Immature natural killer cell (primary cell): ENCODE results near the gene CDH13. TPM values are rescaled to one million over a fixed set of nuclear protein-coding genes. Genes with fewer than 3 reads are reported as not detected.

Experiments used
- DNase-seq, 3 donors: peaks; one replicate each; pipeline ENCODE4 v3.0.0; 2022; ENCODE audit warnings: mixed read lengths in 1 of 3
- H3K27ac Mint-ChIP-seq, 6 donors: one replicate each; pipeline ENCODE4 v1.8.0; 2020; ENCODE audit warnings: mixed read lengths in 6 of 6, mild to moderate bottlenecking in 5 of 6, inconsistent platforms in 4 of 6, moderate library complexity in 3 of 6
- H3K27me3 Mint-ChIP-seq, 3 donors: one replicate each; pipeline ENCODE4 v1.8.0; 2020 to 2021; ENCODE audit warnings: low read depth in 3 of 3, mild to moderate bottlenecking in 3 of 3, mixed read lengths in 3 of 3, moderate library complexity in 3 of 3, inconsistent platforms in 1 of 3
- H3K36me3 Mint-ChIP-seq, 3 donors: one replicate each; pipeline ENCODE4 v1.8.0; 2020; ENCODE audit warnings: mixed read lengths in 3 of 3, inconsistent platforms in 2 of 3, mild to moderate bottlenecking in 2 of 3
- H3K4me1 Mint-ChIP-seq, 2 donors: one replicate each; pipeline ENCODE4 v1.8.0; 2020; ENCODE audit warnings: inconsistent platforms in 2 of 2, mild to moderate bottlenecking in 2 of 2, mixed read lengths in 2 of 2, moderate library complexity in 1 of 2
- H3K4me3 Mint-ChIP-seq, 5 donors: one replicate each; pipeline ENCODE4 v1.8.0; 2020; ENCODE audit warnings: mild to moderate bottlenecking in 5 of 5, mixed read lengths in 5 of 5, inconsistent platforms in 3 of 5, moderate library complexity in 3 of 5
- H3K9me3 Mint-ChIP-seq, 6 donors: one replicate each; pipeline ENCODE4 v1.8.0; 2020; ENCODE audit warnings: mild to moderate bottlenecking in 6 of 6, mixed read lengths in 6 of 6, inconsistent platforms in 4 of 6, moderate library complexity in 3 of 6
- polyA plus RNA-seq, 3 donors: library from polyadenylated mRNA; unstranded; fragments of 300-500 nt; fragmentation: Illumina TruSeq; gene quantifications; one replicate each; pipeline ENCODE4 v1.2.3, GENCODE V29; 2021

Gene CDH13
- polyA plus RNA-seq, 3 donors from 2014 or later: not detected

GRCh38 chr16:83389751-83390150, 763.0 kb downstream of the CDH13 start:
- DNase-seq: no peak
- H3K27ac Mint-ChIP-seq: no peak overlapping the region
- H3K9me3 Mint-ChIP-seq: peaks cover 0 to 5% (median 2%) of the 10 kb centered on the region in 6 donors
- no peak overlapping the region for H3K4me3 Mint-ChIP-seq
- H3K4me1 Mint-ChIP-seq: no peaks in the 10 kb centered on the region
- H3K36me3 Mint-ChIP-seq: no peaks in the 10 kb centered on the region
- H3K27me3 Mint-ChIP-seq: no peaks in the 10 kb centered on the region

GRCh38 chr16:83390759-83391158, 764.0 kb downstream of the CDH13 start:
- Mint-ChIP-seq H3K4me1 (no peaks in the 10 kb centered on the region), H3K9me3 (peaks cover 0 to 5% (median 2%) of the 10 kb centered on the region in 6 donors), H3K27me3 (peaks cover 0 to 2% (median 0%) of the 10 kb centered on the region in 3 donors), H3K36me3 (no peaks in the 10 kb centered on the region), H3K27ac (no peak overlapping the region), H3K4me3 (no peak overlapping the region)
- DNase-seq: no peak

- no peak overlapping the region for H3K4me3 Mint-ChIP-seq
- H3K36me3 Mint-ChIP-seq: no peaks in the 10 kb centered on the region
- peaks cover 0 to 5% (median 3%) of the 10 kb centered on the region in 6 donors for H3K9me3 Mint-ChIP-seq
- no peaks in the 10 kb centered on the region for H3K4me1 Mint-ChIP-seq
- H3K27me3 Mint-ChIP-seq: peaks cover 0 to 2% (median 0%) of the 10 kb centered on the region in 3 donors
- DNase-seq: no peak
- H3K27ac Mint-ChIP-seq: no peak overlapping the region
These were observed 766.0 kb downstream of the CDH13 start for GRCh38 chr16:83392743-83393142.

- H3K27me3 Mint-ChIP-seq: peaks cover 0 to 2% (median 0%) of the 10 kb centered on the region in 3 donors
- H3K9me3 Mint-ChIP-seq: peaks cover 0 to 5% (median 3%) of the 10 kb centered on the region in 6 donors
- H3K36me3 Mint-ChIP-seq: no peaks in the 10 kb centered on the region
- H3K4me3 Mint-ChIP-seq: no peak overlapping the region
- DNase-seq: no peak
- H3K27ac Mint-ChIP-seq: no peak overlapping the region
- H3K4me1 Mint-ChIP-seq: no peaks in the 10 kb centered on the region
These were observed 766.6 kb downstream of the CDH13 start for GRCh38 chr16:83393196-83393981.

- Mint-ChIP-seq H3K27ac (no peak overlapping the region), H3K4me3 (no peak overlapping the region), H3K36me3 (no peaks in the 10 kb centered on the region), H3K4me1 (no peaks in the 10 kb centered on the region), H3K9me3 (peaks cover 0 to 8% (median 2%) of the 10 kb centered on the region in 6 donors), H3K27me3 (peaks cover 0 to 2% (median 0%) of the 10 kb centered on the region in 3 donors)
- DNase-seq: no peak
These were observed 771.0 kb downstream of the CDH13 start for GRCh38 chr16:83397601-83398291.

- no peak overlapping the region for H3K27ac Mint-ChIP-seq
- peaks cover 0 to 8% (median 0%) of the 10 kb centered on the region in 6 donors for H3K9me3 Mint-ChIP-seq
- H3K4me3 Mint-ChIP-seq: no peak overlapping the region
- H3K36me3 Mint-ChIP-seq: no peaks in the 10 kb centered on the region
- no peaks in the 10 kb centered on the region for H3K4me1 Mint-ChIP-seq
- H3K27me3 Mint-ChIP-seq: peaks cover 0 to 2% (median 0%) of the 10 kb centered on the region in 3 donors
- no peak for DNase-seq
These were observed 773.5 kb downstream of the CDH13 start for GRCh38 chr16:83400234-83400633.

GRCh38 chr16:83402160-83402814, 775.5 kb downstream of the CDH13 start:
- H3K4me3 Mint-ChIP-seq: no peak overlapping the region
- H3K4me1 Mint-ChIP-seq: no peaks in the 10 kb centered on the region
- no peak for DNase-seq
- no peak overlapping the region for H3K27ac Mint-ChIP-seq
- no peaks in the 10 kb centered on the region for H3K27me3 Mint-ChIP-seq
- H3K9me3 Mint-ChIP-seq: peaks cover 0 to 8% (median 0%) of the 10 kb centered on the region in 6 donors
- H3K36me3 Mint-ChIP-seq: no peaks in the 10 kb centered on the region

- Mint-ChIP-seq H3K27ac (no peak overlapping the region), H3K4me3 (no peak overlapping the region), H3K36me3 (no peaks in the 10 kb centered on the region), H3K9me3 (peaks cover 0 to 5% (median 0%) of the 10 kb centered on the region in 6 donors), H3K4me1 (no peaks in the 10 kb centered on the region), H3K27me3 (no peaks in the 10 kb centered on the region)
- no peak for DNase-seq
These were observed 776.2 kb downstream of the CDH13 start for GRCh38 chr16:83402967-83403366.

DNA sequence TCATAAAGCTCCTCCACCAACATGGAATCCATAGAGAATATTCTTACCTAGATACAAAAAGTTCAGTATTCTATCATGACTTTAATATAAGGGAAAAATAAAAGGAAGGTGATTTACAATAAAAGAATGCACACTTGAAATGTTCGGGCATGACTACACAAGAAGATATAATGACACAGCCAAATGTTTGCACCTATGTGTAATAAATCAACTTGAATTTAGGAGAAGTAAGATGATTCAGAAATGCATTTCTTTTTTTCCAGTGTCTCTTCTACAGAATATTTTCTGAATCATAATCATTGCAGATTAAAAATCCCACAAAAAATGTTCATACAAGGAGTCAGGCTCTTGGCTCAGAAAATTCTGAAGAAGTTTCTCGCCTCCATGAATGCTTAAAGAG, 777.0 kb downstream of the CDH13 start:
- Mint-ChIP-seq H3K9me3 (peaks cover 0 to 5% (median 0%) of the 10 kb centered on the region in 6 donors), H3K27ac (no peak overlapping the region), H3K4me3 (no peak overlapping the region), H3K4me1 (no peaks in the 10 kb centered on the region), H3K27me3 (peaks cover 0 to under 1% (median 0%) of the 10 kb centered on the region in 3 donors), H3K36me3 (no peaks in the 10 kb centered on the region)
- no peak for DNase-seq

- H3K36me3 Mint-ChIP-seq: no peaks in the 10 kb centered on the region
- no peak overlapping the region for H3K27ac Mint-ChIP-seq
- H3K9me3 Mint-ChIP-seq: peaks cover 0 to 5% (median 0%) of the 10 kb centered on the region in 6 donors
- no peak overlapping the region for H3K4me3 Mint-ChIP-seq
- DNase-seq: no peak
- H3K4me1 Mint-ChIP-seq: no peaks in the 10 kb centered on the region
- peaks cover 0 to 3% (median 0%) of the 10 kb centered on the region in 3 donors for H3K27me3 Mint-ChIP-seq
These were observed 777.5 kb downstream of the CDH13 start for GRCh38 chr16:83404261-83404660.

GRCh38 chr16:83407928-83408327, 781.2 kb downstream of the CDH13 start:
- Mint-ChIP-seq H3K36me3 (no peaks in the 10 kb centered on the region), H3K4me1 (no peaks in the 10 kb centered on the region), H3K27me3 (peaks cover 0 to 10% (median 0%) of the 10 kb centered on the region in 3 donors), H3K27ac (no peak overlapping the region), H3K9me3 (no peaks in the 10 kb centered on the region), H3K4me3 (no peak overlapping the region)
- no peak for DNase-seq

DNA sequence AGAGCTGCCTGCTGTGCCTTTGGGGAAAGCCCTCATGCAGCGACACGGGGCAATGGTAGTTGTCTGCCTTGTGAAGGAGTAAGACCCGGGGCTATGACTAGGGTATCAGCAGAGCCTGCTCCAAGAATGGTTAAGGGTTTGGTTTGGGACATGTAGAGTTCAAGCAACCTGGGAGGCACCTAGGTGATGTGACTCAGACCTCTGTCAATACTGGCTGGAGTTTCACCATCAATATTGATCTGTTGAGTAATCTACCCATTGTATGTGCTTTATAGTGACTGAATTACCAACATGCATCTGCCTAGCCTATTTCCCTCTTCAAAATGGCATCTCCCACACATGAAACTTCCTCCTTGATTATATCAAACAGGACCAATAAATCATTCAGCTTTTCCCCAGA, 782.6 kb downstream of the CDH13 start:
- H3K4me1 Mint-ChIP-seq: no peaks in the 10 kb centered on the region
- H3K9me3 Mint-ChIP-seq: no peaks in the 10 kb centered on the region
- H3K27me3 Mint-ChIP-seq: peaks cover 0 to 10% (median 0%) of the 10 kb centered on the region in 3 donors
- H3K4me3 Mint-ChIP-seq: no peak overlapping the region
- no peak for DNase-seq
- H3K36me3 Mint-ChIP-seq: no peaks in the 10 kb centered on the region
- no peak overlapping the region for H3K27ac Mint-ChIP-seq

GRCh38 chr16:83418565-83418964, 791.8 kb downstream of the CDH13 start:
- Mint-ChIP-seq H3K27me3 (peaks cover 0 to 6% (median 0%) of the 10 kb centered on the region in 3 donors), H3K36me3 (no peaks in the 10 kb centered on the region), H3K4me3 (no peak overlapping the region), H3K9me3 (peaks cover 0 to 4% (median 0%) of the 10 kb centered on the region in 6 donors), H3K4me1 (no peaks in the 10 kb centered on the region), H3K27ac (no peak overlapping the region)
- no peak for DNase-seq
